ENCODE results near the gene ZNF71. TPM values are rescaled to one million over a fixed set of nuclear protein-coding genes. Genes with fewer than 3 reads are reported as not detected.

ZNF71 gene
- total RNA-seq, 1 donor from 2014 or later = 29.6 TPM

GRCh38 chr19:56654151-56654550 is 59.0 kb downstream of the ZNF71 start:
- H3K36me3 Mint-ChIP-seq (ENCODE audit: low read depth, unreplicated experiment) = peaks cover 19% of the 10 kb centered on the region
- TF ChIP-seq CTCF (IDR thresholded peaks at IDR 0.05; ENCODE audit: unreplicated experiment) = no peak
- no peaks in the 10 kb centered on the region for H3K4me1 Mint-ChIP-seq (ENCODE audit: unreplicated experiment)
- H3K4me3 Mint-ChIP-seq (ENCODE audit: unreplicated experiment) = no peak overlapping the region
- DNase-seq (ENCODE audit: low spot score) = no peak
- peaks cover 32% of the 10 kb centered on the region for H3K9me3 Mint-ChIP-seq (ENCODE audit: unreplicated experiment)
- peaks cover 2% of the 10 kb centered on the region for H3K27me3 Mint-ChIP-seq (ENCODE audit: unreplicated experiment)
- no peak overlapping the region for H3K27ac Mint-ChIP-seq (ENCODE audit: unreplicated experiment)

DNA sequence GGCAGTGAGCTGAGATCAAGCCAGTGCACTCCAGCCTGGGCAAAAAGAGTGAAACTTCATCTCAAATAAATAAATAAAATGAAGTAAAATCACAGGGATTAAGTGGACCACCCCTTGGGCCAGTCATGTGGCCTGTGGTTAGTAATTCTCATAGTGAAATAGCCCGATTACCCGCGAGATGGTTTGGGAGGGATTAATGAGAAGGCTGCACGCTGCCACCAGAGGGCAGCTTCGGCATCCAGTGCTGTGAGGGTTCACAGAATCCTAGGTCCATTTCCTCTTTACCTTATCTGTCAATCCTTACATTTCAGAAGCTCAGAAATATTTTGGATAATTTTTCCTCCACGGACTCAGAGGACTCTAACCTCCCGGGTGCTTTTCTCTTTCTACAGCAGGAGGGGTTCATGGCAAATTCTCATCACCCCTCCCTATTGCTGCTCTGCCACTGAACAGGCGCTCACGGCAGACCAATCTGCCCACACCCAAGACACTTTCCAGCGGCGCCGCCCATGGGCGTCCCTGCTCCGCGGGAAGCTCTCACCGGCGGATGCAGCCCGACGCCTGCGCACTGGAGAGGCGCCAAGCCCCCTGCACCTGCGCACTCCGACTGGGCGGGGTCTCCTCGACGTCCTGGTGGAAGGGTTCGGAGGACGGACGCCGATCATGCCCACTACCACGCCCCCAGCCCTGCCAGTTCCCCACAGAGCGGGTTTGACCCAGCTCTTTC is 65.4 kb downstream of the ZNF71 start:
- H3K27ac Mint-ChIP-seq (ENCODE audit: unreplicated experiment) = no peak overlapping the region
- H3K4me1 Mint-ChIP-seq (ENCODE audit: unreplicated experiment) = no peaks in the 10 kb centered on the region
- H3K4me3 Mint-ChIP-seq (ENCODE audit: unreplicated experiment) = no peak overlapping the region
- H3K9me3 Mint-ChIP-seq (ENCODE audit: unreplicated experiment) = peaks cover 32% of the 10 kb centered on the region
- no peak for TF ChIP-seq CTCF (IDR thresholded peaks at IDR 0.05; ENCODE audit: unreplicated experiment)
- peaks cover 8% of the 10 kb centered on the region for H3K36me3 Mint-ChIP-seq (ENCODE audit: low read depth, unreplicated experiment)
- peaks cover 7% of the 10 kb centered on the region for H3K27me3 Mint-ChIP-seq (ENCODE audit: unreplicated experiment)
- no peak for DNase-seq (ENCODE audit: low spot score)

DNA sequence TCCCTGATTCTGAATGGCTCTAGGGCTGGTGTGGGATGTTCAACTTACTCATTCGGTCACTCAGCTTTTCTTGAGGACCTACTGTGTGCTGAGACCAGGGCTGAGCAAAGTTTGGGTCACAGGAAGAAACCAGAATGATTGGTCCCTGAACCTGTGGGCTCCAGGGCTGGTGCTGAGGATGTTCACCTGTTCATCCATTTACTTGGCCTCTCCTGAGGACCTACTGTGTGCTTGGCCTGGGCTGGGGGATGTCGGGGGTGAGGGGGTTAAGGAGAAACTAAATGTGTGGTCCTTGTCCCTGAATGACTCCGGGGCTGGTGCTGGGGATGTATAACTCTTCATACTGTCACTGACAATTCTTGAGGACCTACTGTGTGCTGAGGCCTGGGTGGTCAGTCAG is 66.1 kb downstream of the ZNF71 start:
- DNase-seq (ENCODE audit: low spot score) = no peak
- no peaks in the 10 kb centered on the region for H3K4me1 Mint-ChIP-seq (ENCODE audit: unreplicated experiment)
- H3K27ac Mint-ChIP-seq (ENCODE audit: unreplicated experiment) = no peak overlapping the region
- no peak overlapping the region for H3K4me3 Mint-ChIP-seq (ENCODE audit: unreplicated experiment)
- H3K9me3 Mint-ChIP-seq (ENCODE audit: unreplicated experiment) = peaks cover 34% of the 10 kb centered on the region
- H3K27me3 Mint-ChIP-seq (ENCODE audit: unreplicated experiment) = peaks cover 7% of the 10 kb centered on the region
- peaks cover 12% of the 10 kb centered on the region for H3K36me3 Mint-ChIP-seq (ENCODE audit: low read depth, unreplicated experiment)
- TF ChIP-seq CTCF (IDR thresholded peaks at IDR 0.05; ENCODE audit: unreplicated experiment) = no peak

DNA sequence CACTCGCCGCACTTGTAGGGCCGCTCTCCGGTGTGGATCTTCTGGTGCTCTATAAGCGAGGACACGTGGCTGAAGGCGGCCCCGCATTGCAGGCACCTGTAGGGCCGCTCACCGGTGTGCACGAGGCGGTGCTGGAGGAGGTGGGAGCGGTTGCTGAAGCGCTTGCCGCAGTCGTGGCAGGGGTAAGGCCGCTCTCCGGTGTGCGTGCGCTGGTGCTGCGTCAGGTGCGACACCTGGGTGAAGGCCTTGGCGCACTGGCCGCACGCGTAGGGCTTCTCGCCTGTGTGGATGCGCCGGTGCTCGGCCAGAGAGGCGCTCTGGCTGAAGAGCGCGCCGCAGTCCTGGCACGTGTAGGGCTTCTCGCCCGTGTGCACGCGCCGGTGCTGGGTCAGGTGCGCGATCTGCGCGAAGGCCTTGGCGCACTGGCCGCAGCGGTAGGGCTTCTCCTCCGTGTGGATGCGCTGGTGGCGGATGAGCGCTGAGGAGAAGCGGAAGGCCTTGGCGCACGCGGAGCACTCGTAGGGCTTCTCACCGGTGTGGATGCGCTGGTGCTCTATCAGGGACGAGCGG is 68.9 kb downstream of the ZNF71 start:
- Mint-ChIP-seq H3K36me3 (ENCODE audit: low read depth, unreplicated experiment) (peaks cover 18% of the 10 kb centered on the region), H3K9me3 (ENCODE audit: unreplicated experiment) (peaks cover 40% of the 10 kb centered on the region)

More for the DNA sequence above, 68.9 kb downstream of the ZNF71 start:
- Mint-ChIP-seq H3K4me1 (ENCODE audit: unreplicated experiment) (no peaks in the 10 kb centered on the region), H3K27ac (ENCODE audit: unreplicated experiment) (no peak overlapping the region), H3K27me3 (ENCODE audit: unreplicated experiment) (peaks cover 16% of the 10 kb centered on the region), H3K4me3 (ENCODE audit: unreplicated experiment) (no peak overlapping the region)
- no peak for DNase-seq (ENCODE audit: low spot score)
- TF ChIP-seq CTCF (IDR thresholded peaks at IDR 0.05; ENCODE audit: unreplicated experiment) = no peak
